HepG2 (cell line): ENCODE measurements around the gene PPP1R1B. TPM values are rescaled to one million over a fixed set of nuclear protein-coding genes. Genes with fewer than 3 reads are reported as not detected.

ENCODE experiments used
- ATAC-seq: fragments of 200-7000 bp; cut with Tn5 transposase; 3 replicates; pipeline ENCODE4 v1.9.1; 2020; ENCODE audit warnings: mild to moderate bottlenecking, moderate library complexity
- BruUV-seq: library from RNA; stranded (reverse); fragments of 400-500 nt; replicated peaks from 2 replicates; lab custom pipeline; 2021; lab: Mats Ljungman, UMichigan
- CTCF ChIA-PET: fragments of 300-600 bp; formaldehyde crosslinking; extraction: SDS; loops from one replicate; lab custom pipeline; 2021; ENCODE audit warnings: low total read pairs, inconsistent platforms, low intra/inter-chr PET ratio; lab: Yijun Ruan, JAX
- POLR2A ChIA-PET: fragments of 350-600 bp; sonication (Branson Sonifier 250); formaldehyde crosslinking; loops from one replicate; lab custom pipeline; 2020; ENCODE audit warnings: antibody characterized with exemption, inconsistent platforms; lab: Yijun Ruan, JAX
- DNase-seq: peaks from one replicate; pipeline ENCODE4 v3.0.0-alpha.2; 2015; ENCODE audit warnings: low spot score
- FAIRE-seq: peaks from 3 replicates; lab custom pipeline; 2011; peaks lifted over from hg19 to GRCh38; lab: Jason Lieb, UNC
- H2AFZ ChIP-seq: one replicate; pipeline ENCODE4 v1.6.1; 2011; ENCODE audit warnings: low read length, inconsistent platforms
- H3K27ac ChIP-seq: fragments of 300-600 bp; 3 replicates; pipeline ENCODE4 v1.8.0; 2011; ENCODE audit warnings: mixed run types, mild to moderate bottlenecking, mixed read lengths, low read length, inconsistent platforms; ENCODE audit not compliant: insufficient read depth; ENCODE audit errors: extremely low read length
- H3K27me3 ChIP-seq, 2 experiments: fragments of 200-600 bp in 1 of 2; 2 replicates in 1 of 2; 3 replicates in 1 of 2; pipeline versions ENCODE4 v1.6.0 to v1.8.0; 2011; ENCODE audit warnings: low read length in 2 of 2, mild to moderate bottlenecking in 2 of 2, moderate library complexity in 2 of 2, inconsistent platforms in 1 of 2; ENCODE audit not compliant: insufficient read depth in 2 of 2, control insufficient read depth in 1 of 2
- H3K36me3 ChIP-seq, 2 experiments: fragments of 200-600 bp in 1 of 2; replicated peaks in 1 of 2; 2 replicates in 1 of 2; 3 replicates in 1 of 2; pipeline versions ENCODE4 v1.5.1 to v1.8.0; 2011; ENCODE audit warnings: low read length in 2 of 2, inconsistent platforms in 1 of 2; ENCODE audit not compliant: insufficient read depth in 2 of 2, control insufficient read depth in 1 of 2
- H3K4me1 ChIP-seq: 2 replicates; pipeline ENCODE4 v1.5.1; 2012; ENCODE audit warnings: low read length, inconsistent platforms; ENCODE audit not compliant: insufficient read depth
- H3K4me2 ChIP-seq: 2 replicates; pipeline ENCODE4 v1.6.0; 2011; ENCODE audit warnings: low read depth, low read length, inconsistent platforms
- H3K4me3 ChIP-seq, 3 experiments: fragments of 200-600 bp in 1 of 3; sonication (generic), shearing (Covaris generic) in 1 of 3; replicated peaks in 1 of 3; 2 replicates each; pipeline ENCODE4 v1.5.1; 2011 to 2016; ENCODE audit warnings: low read length in 3 of 3, inconsistent platforms in 2 of 3, low read depth in 2 of 3, mild to moderate bottlenecking in 2 of 3, control low read depth in 1 of 3, mixed read lengths in 1 of 3; ENCODE audit not compliant: insufficient read depth in 1 of 3
- H3K79me2 ChIP-seq: one replicate; pipeline ENCODE4 v1.6.1; 2011; ENCODE audit warnings: low read length, inconsistent platforms; ENCODE audit not compliant: insufficient read depth
- H3K9ac ChIP-seq: 2 replicates; pipeline ENCODE4 v1.6.0; 2011; ENCODE audit warnings: mild to moderate bottlenecking, low read depth, low read length, inconsistent platforms; ENCODE audit not compliant: insufficient read depth
- H3K9me3 ChIP-seq: 2 replicates; pipeline ENCODE4 v1.5.1; 2012; ENCODE audit warnings: mild to moderate bottlenecking, low read length
- H4K20me1 ChIP-seq: 2 replicates; pipeline ENCODE4 v1.6.0; 2011; ENCODE audit warnings: inconsistent platforms, mild to moderate bottlenecking, low read length, moderate library complexity; ENCODE audit not compliant: insufficient read depth
- AHR ChIP-seq: IDR thresholded peaks from 2 replicates; pipeline ENCODE4 v1.6.1; 2018; ENCODE audit warnings: missing genetic modification reagents, missing compliant biosample characterization
- FOXJ3 ChIP-seq: sonication (generic); formaldehyde crosslinking; IDR thresholded peaks from 2 replicates; pipeline ENCODE4 v1.4.0; 2020; ENCODE audit warnings: missing genetic modification reagents, mild to moderate bottlenecking, borderline replicate concordance
- KDM1A ChIP-seq: IDR thresholded peaks from 2 replicates; pipeline ENCODE4 v1.6.1; 2016; ENCODE audit warnings: missing compliant biosample characterization
- MATR3 ChIP-seq: sonication (generic); formaldehyde crosslinking; IDR thresholded peaks from 2 replicates; pipeline ENCODE4 v1.4.0; 2020; ENCODE audit warnings: missing genetic modification reagents
- MTA3 ChIP-seq: sonication (generic); formaldehyde crosslinking; IDR thresholded peaks from 2 replicates; pipeline ENCODE4 v1.4.0; 2020; ENCODE audit warnings: missing genetic modification reagents
- SIX4 ChIP-seq: sonication (generic); formaldehyde crosslinking; IDR thresholded peaks from 2 replicates; pipeline ENCODE4 v1.4.0; 2020; ENCODE audit warnings: missing genetic modification reagents
- ZBTB20 ChIP-seq: sonication (generic); formaldehyde crosslinking; IDR thresholded peaks from 2 replicates; pipeline ENCODE4 v1.8.1; 2023; ENCODE audit warnings: missing genetic modification reagents, low read depth, mild to moderate bottlenecking, borderline replicate concordance
- ZBTB42 ChIP-seq: sonication (generic); formaldehyde crosslinking; IDR thresholded peaks from 2 replicates; pipeline ENCODE4 v1.5.0; 2020; ENCODE audit warnings: mild to moderate bottlenecking, missing genetic modification reagents
- ZMYM3 ChIP-seq: sonication (generic); formaldehyde crosslinking; IDR thresholded peaks from 2 replicates; pipeline ENCODE4 v1.5.1; 2020; ENCODE audit warnings: mild to moderate bottlenecking, missing genetic modification reagents
- ZNF207 ChIP-seq: fragments of 450-650 bp; IDR thresholded peaks from 2 replicates; pipeline ENCODE4 v1.6.1; 2016; ENCODE audit warnings: antibody characterized with exemption, borderline replicate concordance
- ZNF354B ChIP-seq: sonication (generic); formaldehyde crosslinking; IDR thresholded peaks from 2 replicates; pipeline ENCODE4 v1.8.0; 2022; ENCODE audit warnings: mild to moderate bottlenecking, missing genetic modification reagents
- ZNF441 ChIP-seq: sonication (generic); formaldehyde crosslinking; IDR thresholded peaks from 2 replicates; pipeline ENCODE4 v1.7.0; 2021; ENCODE audit warnings: missing genetic modification reagents, borderline replicate concordance
- ZNF468 ChIP-seq: sonication (generic); formaldehyde crosslinking; IDR thresholded peaks from 2 replicates; pipeline ENCODE4 v1.8.0; 2022; ENCODE audit warnings: mild to moderate bottlenecking, moderate library complexity, missing genetic modification reagents
- WGBS: methylation state at CpG from one replicate; pipeline ENCODE4 v1.1.6; 2017; ENCODE audit warnings: low lambda C conversion rate; 5-methylcytosine and 5-hydroxymethylcytosine counted together
- in situ Hi-C: cut with HindIII; loops from 2 replicates; pipeline ENCODE4 v1.10.0; 2017; ENCODE audit warnings: low pct_unique_long_range_greater_than_20kb; ENCODE audit not compliant: extremely low pct_ligation_motif_present
- intact Hi-C: fragments of 100-400 bp; cut with micrococcal nuclease; formaldehyde crosslinking; loops from one replicate; pipeline ENCODE4 v1.10.0; 2022; ENCODE audit not compliant: unreplicated experiment
- polyA plus RNA-seq, 8 experiments: library from polyadenylated mRNA; depleted of rRNA in 3 of 8; stranded (reverse) in 7 of 8; unstranded in 1 of 8; fragments of >200 nt; fragmentation: Illumina TruSeq in 4 of 8; extraction: Trizol in 4 of 8; gene quantifications; 2 replicates each; pipeline versions ENCODE4 v1.2.1 to v1.2.3, GENCODE V29; 2011 to 2016; ENCODE audit warnings: low read depth in 4 of 8, missing spikeins in 1 of 8, mixed read lengths in 1 of 8; ENCODE audit not compliant: insufficient read depth in 1 of 8
- total RNA-seq, 5 experiments: library from RNA; depleted of rRNA; stranded (reverse); fragments of >200 nt; fragmentation: Illumina TruSeq; extraction: Trizol; gene quantifications; 2 replicates each; pipeline ENCODE4 v1.2.3, GENCODE V29; 2016; ENCODE audit warnings: low read depth in 1 of 5
- TF ChIP-seq, protein P1 (sequence below): fragments of 450-650 bp; IDR thresholded peaks from 2 replicates; pipeline ENCODE4 v1.6.1; 2017; ENCODE audit warnings: mild to moderate bottlenecking
- TF ChIP-seq, protein P2 (sequence below): sonication (generic); formaldehyde crosslinking; IDR thresholded peaks from 2 replicates; pipeline ENCODE4 v1.4.0; 2020; ENCODE audit warnings: mild to moderate bottlenecking, missing genetic modification reagents
- TF ChIP-seq, protein P3 (sequence below): sonication (generic); formaldehyde crosslinking; conservative IDR thresholded peaks from 2 replicates; pipeline ENCODE4 v1.8.0; 2022; ENCODE audit warnings: mild to moderate bottlenecking, moderate library complexity, missing genetic modification reagents

The PPP1R1B gene
- total and polyA plus RNA-seq, 2 of the 13 experiments (the other 11 are each of a cell fraction or from before 2014, with no cell fraction given), result 0.08 TPM; not detected in 1

DNA sequence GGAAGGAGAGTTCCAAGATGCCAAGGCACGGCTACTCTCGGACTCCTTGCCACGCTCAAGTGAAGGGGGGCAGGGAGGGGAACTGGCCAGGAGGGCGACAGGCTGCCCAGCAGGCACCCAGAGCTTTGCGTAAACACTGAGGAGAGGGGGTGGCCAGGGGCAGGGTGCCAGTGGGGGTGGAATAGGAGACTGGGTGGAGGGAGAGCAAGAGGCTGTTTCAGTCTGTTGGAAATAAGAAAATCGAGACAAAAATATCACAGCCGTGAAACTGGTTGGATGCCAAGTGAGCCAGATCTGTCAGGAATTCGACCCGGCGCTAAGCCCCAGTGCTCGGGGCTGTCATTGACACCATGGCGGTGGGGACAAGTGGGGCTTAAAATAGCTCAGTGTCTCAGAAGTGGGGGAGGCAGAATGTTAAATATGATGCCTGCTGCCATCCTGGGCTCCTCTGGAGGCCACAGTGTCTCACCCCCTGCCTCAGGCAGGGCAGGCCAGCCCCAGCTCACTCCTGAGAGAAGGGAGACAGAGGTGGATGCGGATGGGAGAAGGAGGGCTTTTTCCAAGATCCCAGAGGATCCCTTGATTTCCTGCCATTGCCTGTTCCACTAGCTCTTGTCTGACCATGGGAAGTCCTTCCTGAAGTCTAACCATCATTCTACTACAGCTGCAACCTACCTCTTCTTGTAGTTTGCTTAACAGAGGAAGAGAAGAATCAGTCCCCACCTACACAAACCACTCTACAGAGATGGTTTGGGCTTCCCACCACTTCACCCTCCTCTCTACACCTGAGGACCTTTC is 51.0 kb downstream of the PPP1R1B start:
- no peaks in the 10 kb centered on the region for H3K36me3 ChIP-seq
- no peak overlapping the region for H3K9ac ChIP-seq
- no peak for DNase-seq
- H4K20me1 ChIP-seq, result no peaks in the 10 kb centered on the region
- no peak overlapping the region for H3K4me2 ChIP-seq
- 91% methylated on average over 13 of the region's 13 CpGs for WGBS
- FAIRE-seq, result no peak
- no peaks in the 10 kb centered on the region for H3K9me3 ChIP-seq
- no TSS peak for BruUV-seq
- no peaks in the 10 kb centered on the region for H3K27me3 ChIP-seq
- no peak overlapping the region for H2AFZ ChIP-seq
- peaks cover 67% of the 10 kb centered on the region for H3K4me1 ChIP-seq
- no peak overlapping the region for H3K4me3 ChIP-seq
- intact Hi-C loops, result no loop called here
- peak overlapping the region; percentile 12 for H3K27ac ChIP-seq
- no peaks in the 10 kb centered on the region for H3K79me2 ChIP-seq
- no peak for ATAC-seq
- CTCF ChIA-PET, result no interaction called here
- in situ Hi-C loops, result no loop called here
- POLR2A ChIA-PET, result interaction anchor here (1.9 to 9.4 kb wide), 3 partner anchors 11 to 26 kb away, joined by 7 to 96 read pairs (median 63); partner anchors contain the start of gene PGAP3
- no peak for TF ChIP-seq ZNF207
- no peak for TF ChIP-seq ZNF468
- TF ChIP-seq ZBTB42 (CRISPR knock-in tag), result no peak
- no peak for TF ChIP-seq MTA3 (CRISPR knock-in tag)
- peak; percentile 64; the same call in 1 of the 2 replicates for TF ChIP-seq KDM1A (CRISPR knock-in tag)
- no peak for TF ChIP-seq ZBTB20 (CRISPR knock-in tag)
- TF ChIP-seq ZNF354B, result no peak
- no peak for TF ChIP-seq FOXJ3 (CRISPR knock-in tag)
- TF ChIP-seq, protein P1, sequence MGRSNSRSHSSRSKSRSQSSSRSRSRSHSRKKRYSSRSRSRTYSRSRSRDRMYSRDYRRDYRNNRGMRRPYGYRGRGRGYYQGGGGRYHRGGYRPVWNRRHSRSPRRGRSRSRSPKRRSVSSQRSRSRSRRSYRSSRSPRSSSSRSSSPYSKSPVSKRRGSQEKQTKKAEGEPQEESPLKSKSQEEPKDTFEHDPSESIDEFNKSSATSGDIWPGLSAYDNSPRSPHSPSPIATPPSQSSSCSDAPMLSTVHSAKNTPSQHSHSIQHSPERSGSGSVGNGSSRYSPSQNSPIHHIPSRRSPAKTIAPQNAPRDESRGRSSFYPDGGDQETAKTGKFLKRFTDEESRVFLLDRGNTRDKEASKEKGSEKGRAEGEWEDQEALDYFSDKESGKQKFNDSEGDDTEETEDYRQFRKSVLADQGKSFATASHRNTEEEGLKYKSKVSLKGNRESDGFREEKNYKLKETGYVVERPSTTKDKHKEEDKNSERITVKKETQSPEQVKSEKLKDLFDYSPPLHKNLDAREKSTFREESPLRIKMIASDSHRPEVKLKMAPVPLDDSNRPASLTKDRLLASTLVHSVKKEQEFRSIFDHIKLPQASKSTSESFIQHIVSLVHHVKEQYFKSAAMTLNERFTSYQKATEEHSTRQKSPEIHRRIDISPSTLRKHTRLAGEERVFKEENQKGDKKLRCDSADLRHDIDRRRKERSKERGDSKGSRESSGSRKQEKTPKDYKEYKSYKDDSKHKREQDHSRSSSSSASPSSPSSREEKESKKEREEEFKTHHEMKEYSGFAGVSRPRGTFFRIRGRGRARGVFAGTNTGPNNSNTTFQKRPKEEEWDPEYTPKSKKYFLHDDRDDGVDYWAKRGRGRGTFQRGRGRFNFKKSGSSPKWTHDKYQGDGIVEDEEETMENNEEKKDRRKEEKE, result no peak
- TF ChIP-seq ZNF441, result no peak
- peak; percentile 63 for TF ChIP-seq ZMYM3 (CRISPR knock-in tag)
- TF ChIP-seq AHR (CRISPR knock-in tag), result no peak
- TF ChIP-seq, protein P2, sequence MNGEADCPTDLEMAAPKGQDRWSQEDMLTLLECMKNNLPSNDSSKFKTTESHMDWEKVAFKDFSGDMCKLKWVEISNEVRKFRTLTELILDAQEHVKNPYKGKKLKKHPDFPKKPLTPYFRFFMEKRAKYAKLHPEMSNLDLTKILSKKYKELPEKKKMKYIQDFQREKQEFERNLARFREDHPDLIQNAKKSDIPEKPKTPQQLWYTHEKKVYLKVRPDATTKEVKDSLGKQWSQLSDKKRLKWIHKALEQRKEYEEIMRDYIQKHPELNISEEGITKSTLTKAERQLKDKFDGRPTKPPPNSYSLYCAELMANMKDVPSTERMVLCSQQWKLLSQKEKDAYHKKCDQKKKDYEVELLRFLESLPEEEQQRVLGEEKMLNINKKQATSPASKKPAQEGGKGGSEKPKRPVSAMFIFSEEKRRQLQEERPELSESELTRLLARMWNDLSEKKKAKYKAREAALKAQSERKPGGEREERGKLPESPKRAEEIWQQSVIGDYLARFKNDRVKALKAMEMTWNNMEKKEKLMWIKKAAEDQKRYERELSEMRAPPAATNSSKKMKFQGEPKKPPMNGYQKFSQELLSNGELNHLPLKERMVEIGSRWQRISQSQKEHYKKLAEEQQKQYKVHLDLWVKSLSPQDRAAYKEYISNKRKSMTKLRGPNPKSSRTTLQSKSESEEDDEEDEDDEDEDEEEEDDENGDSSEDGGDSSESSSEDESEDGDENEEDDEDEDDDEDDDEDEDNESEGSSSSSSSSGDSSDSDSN (CRISPR knock-in tag), result 0 out of 2 replicates have a peak, but pooled peaks have one; percentile 3
- TF ChIP-seq MATR3 (CRISPR knock-in tag), result no peak
- TF ChIP-seq, protein P3, sequence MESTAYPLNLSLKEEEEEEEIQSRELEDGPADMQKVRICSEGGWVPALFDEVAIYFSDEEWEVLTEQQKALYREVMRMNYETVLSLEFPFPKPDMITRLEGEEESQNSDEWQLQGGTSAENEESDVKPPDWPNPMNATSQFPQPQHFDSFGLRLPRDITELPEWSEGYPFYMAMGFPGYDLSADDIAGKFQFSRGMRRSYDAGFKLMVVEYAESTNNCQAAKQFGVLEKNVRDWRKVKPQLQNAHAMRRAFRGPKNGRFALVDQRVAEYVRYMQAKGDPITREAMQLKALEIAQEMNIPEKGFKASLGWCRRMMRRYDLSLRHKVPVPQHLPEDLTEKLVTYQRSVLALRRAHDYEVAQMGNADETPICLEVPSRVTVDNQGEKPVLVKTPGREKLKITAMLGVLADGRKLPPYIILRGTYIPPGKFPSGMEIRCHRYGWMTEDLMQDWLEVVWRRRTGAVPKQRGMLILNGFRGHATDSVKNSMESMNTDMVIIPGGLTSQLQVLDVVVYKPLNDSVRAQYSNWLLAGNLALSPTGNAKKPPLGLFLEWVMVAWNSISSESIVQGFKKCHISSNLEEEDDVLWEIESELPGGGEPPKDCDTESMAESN (CRISPR knock-in tag), result no peak
- TF ChIP-seq SIX4 (CRISPR knock-in tag), result no peak
